GM23338 (cell line): ENCODE data around the gene FRZB.

Experiments used
- EZH2 ChIP-seq: fragments of 200-600 bp; sonication (generic); IDR thresholded peaks from one replicate; pipeline ENCODE4 v1.8.0; 2017; ENCODE audit warnings: antibody characterized with exemption, mild to moderate bottlenecking, low read depth; ENCODE audit not compliant: unreplicated experiment
- EZH2phosphoT487 ChIP-seq: fragments of 200-600 bp; sonication (generic); IDR thresholded peaks from one replicate; pipeline ENCODE4 v1.8.1; 2018; ENCODE audit warnings: antibody characterized with exemption; ENCODE audit not compliant: unreplicated experiment
- POLR2AphosphoS5 ChIP-seq: IDR thresholded peaks from 2 replicates; pipeline ENCODE4 v1.6.1; 2016; ENCODE audit warnings: antibody characterized with exemption, low read depth
- REST ChIP-seq: IDR thresholded peaks from one replicate; pipeline ENCODE4 v1.6.1; 2018; ENCODE audit warnings: antibody characterized with exemption; ENCODE audit not compliant: unreplicated experiment
- STAT1 ChIP-seq: IDR thresholded peaks from one replicate; pipeline ENCODE4 v1.6.1; 2016; ENCODE audit warnings: antibody characterized with exemption; ENCODE audit not compliant: unreplicated experiment
- ZNF331 ChIP-seq: fragments of 250-450 bp; sonication (Bioruptor Pico); IDR thresholded peaks from 2 replicates; pipeline ENCODE4 v1.5.0; 2020; ENCODE audit warnings: low read depth, mild to moderate bottlenecking, moderate library complexity
- TF ChIP-seq, protein P1 (sequence below), 2 experiments: fragments of 200-600 bp in 1 of 2; sonication (generic) in 1 of 2; conservative IDR thresholded peaks; 2 replicates each; pipeline versions ENCODE4 v1.5.1 to v1.6.1; 2016 to 2017; ENCODE audit warnings: antibody characterized with exemption in 2 of 2, low read depth in 2 of 2, mild to moderate bottlenecking in 2 of 2, moderate library complexity in 1 of 2

GRCh38 chr2:182817558-182817957, 48.9 kb downstream of the FRZB start:
- TF ChIP-seq, protein P1, sequence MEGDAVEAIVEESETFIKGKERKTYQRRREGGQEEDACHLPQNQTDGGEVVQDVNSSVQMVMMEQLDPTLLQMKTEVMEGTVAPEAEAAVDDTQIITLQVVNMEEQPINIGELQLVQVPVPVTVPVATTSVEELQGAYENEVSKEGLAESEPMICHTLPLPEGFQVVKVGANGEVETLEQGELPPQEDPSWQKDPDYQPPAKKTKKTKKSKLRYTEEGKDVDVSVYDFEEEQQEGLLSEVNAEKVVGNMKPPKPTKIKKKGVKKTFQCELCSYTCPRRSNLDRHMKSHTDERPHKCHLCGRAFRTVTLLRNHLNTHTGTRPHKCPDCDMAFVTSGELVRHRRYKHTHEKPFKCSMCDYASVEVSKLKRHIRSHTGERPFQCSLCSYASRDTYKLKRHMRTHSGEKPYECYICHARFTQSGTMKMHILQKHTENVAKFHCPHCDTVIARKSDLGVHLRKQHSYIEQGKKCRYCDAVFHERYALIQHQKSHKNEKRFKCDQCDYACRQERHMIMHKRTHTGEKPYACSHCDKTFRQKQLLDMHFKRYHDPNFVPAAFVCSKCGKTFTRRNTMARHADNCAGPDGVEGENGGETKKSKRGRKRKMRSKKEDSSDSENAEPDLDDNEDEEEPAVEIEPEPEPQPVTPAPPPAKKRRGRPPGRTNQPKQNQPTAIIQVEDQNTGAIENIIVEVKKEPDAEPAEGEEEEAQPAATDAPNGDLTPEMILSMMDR (conservative IDR thresholded peaks at IDR 0.05; ENCODE audit: low read depth in 2 of 2), result no peak
- TF ChIP-seq STAT1 (no peak), ZNF331 (CRISPR knock-in tag) (no peak), POLR2AphosphoS5 (no peak), REST (no peak), EZH2phosphoT487 (no peak), EZH2 (no peak)
